HFFc6 (cell line): ENCODE data around the gene SOCS7. TPM values are rescaled to one million over a fixed set of nuclear protein-coding genes. Genes with fewer than 3 reads are reported as not detected.

ENCODE experiments used
- DNase-seq: peaks from one replicate; pipeline ENCODE4 v3.0.0-alpha.2; 2018
- H3K27ac Mint-ChIP-seq: 2 replicates; pipeline ENCODE4 v1.8.0; 2020; ENCODE audit warnings: mild to moderate bottlenecking, mixed read lengths
- H3K27me3 Mint-ChIP-seq: 2 replicates; pipeline ENCODE4 v1.8.0; 2021; ENCODE audit warnings: mild to moderate bottlenecking, moderate library complexity, mixed read lengths; ENCODE audit not compliant: insufficient read depth
- H3K36me3 Mint-ChIP-seq: 2 replicates; pipeline ENCODE4 v1.8.0; 2021; ENCODE audit warnings: low read depth, mixed read lengths
- H3K4me1 Mint-ChIP-seq: 2 replicates; pipeline ENCODE4 v1.8.0; 2020; ENCODE audit warnings: low read depth, mixed read lengths
- H3K4me3 Mint-ChIP-seq: 2 replicates; pipeline ENCODE4 v1.8.0; 2020; ENCODE audit warnings: mild to moderate bottlenecking, moderate library complexity, mixed read lengths
- H3K9me3 Mint-ChIP-seq: 2 replicates; pipeline ENCODE4 v1.8.0; 2020; ENCODE audit warnings: mild to moderate bottlenecking, mixed read lengths
- CTCF ChIP-seq: fragments of 200-600 bp; sonication (generic); IDR thresholded peaks from 2 replicates; pipeline ENCODE4 v1.5.0; 2021; ENCODE audit warnings: antibody characterized with exemption, mild to moderate bottlenecking
- total RNA-seq, 6 experiments: library from RNA; stranded (reverse); fragmentation: NEBNext Ultra II Directional; extraction: Animal tissue kit (Norgen Biotek cat#: 25700); gene quantifications; 2 replicates in 1 of 6; 3 replicates in 5 of 6; pipeline ENCODE4 v1.2.3, GENCODE V29; 2021

Gene SOCS7
- total RNA-seq, 6 experiments from 2014 or later: 9.7 to 13.8 (median 11.1) TPM

GRCh38 chr17:38338535-38338934 lies 13.1 kb upstream of the SOCS7 start:
- no peak for TF ChIP-seq CTCF
- H3K9me3 Mint-ChIP-seq: no peaks in the 10 kb centered on the region
- H3K27ac Mint-ChIP-seq: no peak overlapping the region
- H3K27me3 Mint-ChIP-seq: peaks cover 40% of the 10 kb centered on the region
- no peak overlapping the region for H3K4me3 Mint-ChIP-seq
- no peaks in the 10 kb centered on the region for H3K36me3 Mint-ChIP-seq
- no peak for DNase-seq
- no peaks in the 10 kb centered on the region for H3K4me1 Mint-ChIP-seq

- H3K4me3 Mint-ChIP-seq: no peak overlapping the region
Measured at GRCh38 chr17:38339891-38340290, 11.8 kb upstream of the SOCS7 start.

GRCh38 chr17:38341035-38341721 lies 10.5 kb upstream of the SOCS7 start:
- Mint-ChIP-seq H3K27ac (no peak overlapping the region), H3K4me1 (no peaks in the 10 kb centered on the region), H3K9me3 (no peaks in the 10 kb centered on the region), H3K4me3 (no peak overlapping the region), H3K36me3 (no peaks in the 10 kb centered on the region), H3K27me3 (peaks cover 31% of the 10 kb centered on the region)
- TF ChIP-seq CTCF: no peak
- DNase-seq: no peak

More at GRCh38 chr17:38339891-38340290, 11.8 kb upstream of the SOCS7 start:
- Mint-ChIP-seq H3K36me3 (no peaks in the 10 kb centered on the region), H3K27ac (no peak overlapping the region), H3K9me3 (no peaks in the 10 kb centered on the region), H3K27me3 (peaks cover 34% of the 10 kb centered on the region), H3K4me1 (no peaks in the 10 kb centered on the region)
- no peak for TF ChIP-seq CTCF
- no peak for DNase-seq

- no peak overlapping the region for H3K4me3 Mint-ChIP-seq
- H3K4me1 Mint-ChIP-seq: no peaks in the 10 kb centered on the region
- TF ChIP-seq CTCF: 0 out of 2 replicates have a peak, but pooled peaks have one; percentile 11
- no peak for DNase-seq
- H3K9me3 Mint-ChIP-seq: no peaks in the 10 kb centered on the region
- peaks cover 24% of the 10 kb centered on the region for H3K27me3 Mint-ChIP-seq
- H3K27ac Mint-ChIP-seq: no peak overlapping the region
- no peaks in the 10 kb centered on the region for H3K36me3 Mint-ChIP-seq
Measured at GRCh38 chr17:38342886-38343607, 8.6 kb upstream of the SOCS7 start.

- DNase-seq: no peak
Measured at GRCh38 chr17:38343608-38344419, 7.8 kb upstream of the SOCS7 start, which contains the start of gene GPR179. Gene GPR179, minus strand, starts transcription at chr17:38343956. Its CDS starts 167 bp downstream, at chr17:38343789.

More at GRCh38 chr17:38343608-38344419, 7.8 kb upstream of the SOCS7 start, which contains the start of gene GPR179:
- Mint-ChIP-seq H3K36me3 (no peaks in the 10 kb centered on the region), H3K27me3 (peaks cover 20% of the 10 kb centered on the region), H3K4me1 (peaks cover 1% of the 10 kb centered on the region), H3K27ac (no peak within 1 kb of the TSS), H3K4me3 (no peak within 1 kb of the TSS), H3K9me3 (no peaks in the 10 kb centered on the region)
- TF ChIP-seq CTCF: no peak
